ENCODE results near the gene TMCC1.
"Not testable (repeated sequence)": the region's sequence is repeated elsewhere in the genome, so short reads cannot be mapped to it uniquely, and the experiment has no call there.

The TMCC1 gene

DNA sequence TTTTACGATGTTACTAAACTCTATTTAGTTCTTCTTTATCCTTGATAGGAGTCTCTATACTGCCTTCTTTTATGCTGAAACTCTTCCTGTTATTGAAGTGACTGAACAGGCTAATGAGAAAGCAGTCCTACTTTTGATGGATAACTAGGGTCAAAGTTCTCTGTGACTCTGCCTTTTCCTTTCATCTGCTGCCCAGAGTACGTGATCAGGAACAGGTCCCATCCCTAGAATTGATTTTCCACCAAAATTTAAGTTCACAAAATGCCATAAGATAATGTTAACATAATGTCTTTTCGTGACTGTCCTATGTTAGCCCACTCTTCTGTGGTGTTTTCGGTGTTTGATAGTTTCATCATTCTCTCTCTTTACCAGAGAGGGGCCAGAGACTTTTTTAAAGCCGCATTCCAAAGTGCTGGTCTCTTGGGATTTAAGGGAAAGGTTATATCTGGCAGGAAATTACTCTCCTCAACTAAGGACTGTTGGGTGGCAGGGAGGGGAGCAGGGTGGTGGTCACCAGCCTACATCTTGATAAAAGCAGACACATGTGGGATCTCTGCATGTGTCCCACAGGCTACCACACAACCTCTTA lies 236.8 kb downstream of the TMCC1 start:
- no peak overlapping the region for H3K9ac ChIP-seq (ENCODE audit: low read length)
- no peak overlapping the region for H3K4me3 ChIP-seq (ENCODE audit: low read depth in 1 of 2, low read length in 2 of 2)
- H3K27me3 ChIP-seq (ENCODE audit: control insufficient read depth in 1 of 2, insufficient read depth in 2 of 2, low read length in 2 of 2): no peaks in the 10 kb centered on the region
- H3K9me3 ChIP-seq (ENCODE audit: low read length): no peaks in the 10 kb centered on the region
- H3K27ac ChIP-seq (ENCODE audit: low read depth, low read length): no peak overlapping the region
- peaks cover 10% of the 10 kb centered on the region for H3K36me3 ChIP-seq (ENCODE audit: insufficient read depth, low read length)
- peaks cover 19% of the 10 kb centered on the region for H3K4me1 ChIP-seq (ENCODE audit: insufficient read depth, low read length)

DNA sequence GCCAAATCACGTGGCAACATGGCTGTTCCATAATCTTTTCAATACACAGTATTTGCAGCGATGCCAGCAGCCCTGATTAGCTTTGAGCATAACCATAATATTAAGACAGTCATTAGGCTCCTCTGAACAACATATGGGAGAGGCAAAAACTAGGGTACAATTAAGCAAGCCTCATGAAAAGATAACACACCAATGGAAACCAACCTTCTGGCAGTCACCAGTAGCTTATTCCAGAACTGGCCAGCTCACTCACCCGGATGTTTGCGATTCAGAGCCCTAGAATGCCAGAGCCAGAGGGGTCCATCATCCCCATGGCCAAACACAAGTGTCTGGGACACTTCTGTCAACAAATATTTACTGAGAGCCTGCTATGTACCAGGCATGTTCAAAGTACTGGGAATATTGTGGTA lies 238.2 kb downstream of the TMCC1 start:
- Histone ChIP-seq H3K9ac (ENCODE audit: low read length) (no peak overlapping the region), H3K27me3 (ENCODE audit: control insufficient read depth in 1 of 2, insufficient read depth in 2 of 2, low read length in 2 of 2) (no peaks in the 10 kb centered on the region), H3K36me3 (ENCODE audit: insufficient read depth, low read length) (peaks cover 18% of the 10 kb centered on the region), H3K4me3 (ENCODE audit: low read depth in 1 of 2, low read length in 2 of 2) (no peak overlapping the region), H3K27ac (ENCODE audit: low read depth, low read length) (no peak overlapping the region), H3K4me1 (ENCODE audit: insufficient read depth, low read length) (peaks cover 23% of the 10 kb centered on the region), H3K9me3 (ENCODE audit: low read length) (no peaks in the 10 kb centered on the region)

DNA sequence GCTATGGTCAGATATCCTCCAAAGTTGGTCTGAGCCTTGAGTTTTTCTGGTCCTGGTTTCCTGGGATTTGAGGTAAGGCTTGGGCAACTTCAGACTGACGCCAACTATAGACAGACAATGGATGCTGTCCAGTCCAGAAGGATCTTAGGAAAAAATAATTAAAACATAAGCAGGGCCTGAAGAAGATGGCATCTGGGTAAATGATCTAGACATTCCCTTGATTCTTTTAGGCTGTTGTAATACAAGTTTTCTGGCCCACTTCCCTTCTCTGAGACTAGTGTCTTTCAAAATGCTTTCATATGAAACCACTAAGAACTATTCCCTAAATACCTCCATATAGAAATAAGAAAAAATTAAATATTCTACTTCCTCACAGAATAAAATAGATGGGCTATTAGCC lies 239.4 kb downstream of the TMCC1 start:
- Histone ChIP-seq H3K36me3 (ENCODE audit: insufficient read depth, low read length) (peaks cover 18% of the 10 kb centered on the region), H3K9ac (ENCODE audit: low read length) (no peak overlapping the region), H3K9me3 (ENCODE audit: low read length) (no peaks in the 10 kb centered on the region), H3K27ac (ENCODE audit: low read depth, low read length) (no peak overlapping the region), H3K4me3 (ENCODE audit: low read depth in 1 of 2, low read length in 2 of 2) (no peak overlapping the region), H3K4me1 (ENCODE audit: insufficient read depth, low read length) (peaks cover 23% of the 10 kb centered on the region), H3K27me3 (ENCODE audit: control insufficient read depth in 1 of 2, insufficient read depth in 2 of 2, low read length in 2 of 2) (no peaks in the 10 kb centered on the region)

DNA sequence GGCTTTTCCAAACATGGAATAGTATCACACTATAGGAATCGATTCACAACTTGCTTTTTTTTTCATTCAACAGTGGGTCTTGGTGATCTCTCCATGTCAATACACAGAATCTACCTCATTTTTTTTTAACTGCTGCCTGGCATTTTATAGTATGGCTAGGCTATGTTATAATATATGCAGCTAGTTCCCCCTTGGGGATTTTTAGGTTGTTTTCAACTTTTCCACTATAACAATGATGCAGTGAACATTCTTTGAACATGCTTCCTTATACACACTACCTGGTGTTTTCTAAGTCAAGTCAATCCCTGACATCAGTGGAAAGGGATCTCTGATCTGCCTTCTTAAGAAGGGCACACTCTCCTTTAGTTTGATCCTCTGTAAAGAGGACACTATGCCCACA lies 240.5 kb downstream of the TMCC1 start:
- Histone ChIP-seq H3K27me3 (ENCODE audit: control insufficient read depth in 1 of 2, insufficient read depth in 2 of 2, low read length in 2 of 2) (no peaks in the 10 kb centered on the region), H3K36me3 (ENCODE audit: insufficient read depth, low read length) (peaks cover 18% of the 10 kb centered on the region), H3K27ac (ENCODE audit: low read depth, low read length) (no peak overlapping the region), H3K4me3 (ENCODE audit: low read depth in 1 of 2, low read length in 2 of 2) (no peak overlapping the region), H3K4me1 (ENCODE audit: insufficient read depth, low read length) (peaks cover 17% of the 10 kb centered on the region), H3K9me3 (ENCODE audit: low read length) (no peaks in the 10 kb centered on the region), H3K9ac (ENCODE audit: low read length) (no peak overlapping the region)

DNA sequence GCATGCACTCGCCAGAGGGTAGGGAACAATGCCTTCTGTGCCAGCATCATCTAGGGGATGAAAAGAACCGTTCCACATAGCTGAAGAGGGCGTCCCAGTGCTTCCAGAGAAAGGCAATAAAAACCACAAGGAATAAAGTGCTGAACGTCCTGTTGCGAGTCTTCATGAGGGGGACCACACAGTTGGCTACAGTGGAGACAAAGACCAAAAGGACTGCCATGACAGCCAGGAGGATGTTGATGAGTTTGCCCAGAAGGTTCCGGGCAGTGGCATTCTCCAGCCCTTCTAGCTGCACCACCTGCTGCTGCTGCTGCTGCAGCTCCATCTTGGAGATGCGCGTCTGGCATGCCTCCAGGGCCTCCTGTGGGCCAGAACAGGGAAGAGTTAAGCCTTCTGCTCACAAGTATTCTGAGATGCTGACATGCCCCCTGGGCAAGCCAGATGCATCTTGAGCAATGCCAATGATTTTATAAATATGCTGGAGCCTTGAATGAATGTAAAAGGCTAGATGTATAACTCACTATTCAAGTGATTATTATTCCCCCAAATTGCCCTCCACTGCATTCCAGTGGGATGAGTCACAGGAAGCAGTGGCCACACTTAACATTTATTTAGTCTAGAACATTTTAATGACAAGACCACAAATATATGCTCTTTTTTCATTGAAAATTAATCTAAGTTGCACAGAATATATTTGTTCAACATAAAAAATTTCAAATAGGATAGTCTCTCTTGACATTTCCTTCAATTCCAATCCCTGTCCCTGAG lies 241.9 kb downstream of the TMCC1 start:
- no peaks in the 10 kb centered on the region for H3K9me3 ChIP-seq (ENCODE audit: low read length)
- H3K4me1 ChIP-seq (ENCODE audit: insufficient read depth, low read length): peaks cover 4% of the 10 kb centered on the region
- H3K36me3 ChIP-seq (ENCODE audit: insufficient read depth, low read length): peaks cover 18% of the 10 kb centered on the region
- no peak overlapping the region for H3K4me3 ChIP-seq (ENCODE audit: low read depth in 1 of 2, low read length in 2 of 2)
- no peaks in the 10 kb centered on the region for H3K27me3 ChIP-seq (ENCODE audit: control insufficient read depth in 1 of 2, insufficient read depth in 2 of 2, low read length in 2 of 2)
- no peak overlapping the region for H3K27ac ChIP-seq (ENCODE audit: low read depth, low read length)
- no peak overlapping the region for H3K9ac ChIP-seq (ENCODE audit: low read length)

DNA sequence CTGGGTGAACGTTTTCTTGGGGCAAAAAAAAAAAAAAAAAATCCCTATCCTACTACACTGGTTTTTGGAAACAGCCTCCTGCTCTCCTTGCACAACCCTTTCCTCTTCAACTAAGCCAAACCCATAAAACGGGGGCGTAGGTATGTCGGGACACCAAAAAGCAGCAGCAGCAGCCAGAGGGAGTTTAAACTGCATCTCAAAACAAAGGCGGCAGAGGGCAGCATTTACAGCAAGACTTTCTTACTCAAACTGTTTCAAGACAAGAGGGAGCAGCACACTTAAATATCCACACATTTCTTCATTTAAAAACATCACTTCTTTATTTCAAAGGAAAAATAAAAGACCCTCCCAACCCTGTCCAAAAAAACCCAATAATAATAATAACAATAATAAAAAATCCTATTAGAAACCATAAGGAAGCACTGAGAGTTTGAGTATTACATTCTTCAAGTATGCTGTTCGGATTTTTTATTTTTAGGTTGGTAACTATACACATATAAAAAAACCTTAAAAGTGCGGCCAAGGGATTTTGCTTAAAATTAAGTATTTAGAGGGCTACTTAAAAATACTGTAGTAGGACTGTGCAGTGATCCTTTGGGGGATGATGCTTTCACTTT lies 243.1 kb downstream of the TMCC1 start:
- H3K36me3 ChIP-seq (ENCODE audit: insufficient read depth, low read length): peaks cover 18% of the 10 kb centered on the region
- no peaks in the 10 kb centered on the region for H3K27me3 ChIP-seq (ENCODE audit: control insufficient read depth in 1 of 2, insufficient read depth in 2 of 2, low read length in 2 of 2)
- H3K27ac ChIP-seq (ENCODE audit: low read depth, low read length): no peak overlapping the region
- no peaks in the 10 kb centered on the region for H3K9me3 ChIP-seq (ENCODE audit: low read length)
- H3K4me1 ChIP-seq (ENCODE audit: insufficient read depth, low read length): peaks cover 4% of the 10 kb centered on the region
- no peak overlapping the region for H3K4me3 ChIP-seq (ENCODE audit: low read depth in 1 of 2, low read length in 2 of 2)
- no peak overlapping the region for H3K9ac ChIP-seq (ENCODE audit: low read length)

DNA sequence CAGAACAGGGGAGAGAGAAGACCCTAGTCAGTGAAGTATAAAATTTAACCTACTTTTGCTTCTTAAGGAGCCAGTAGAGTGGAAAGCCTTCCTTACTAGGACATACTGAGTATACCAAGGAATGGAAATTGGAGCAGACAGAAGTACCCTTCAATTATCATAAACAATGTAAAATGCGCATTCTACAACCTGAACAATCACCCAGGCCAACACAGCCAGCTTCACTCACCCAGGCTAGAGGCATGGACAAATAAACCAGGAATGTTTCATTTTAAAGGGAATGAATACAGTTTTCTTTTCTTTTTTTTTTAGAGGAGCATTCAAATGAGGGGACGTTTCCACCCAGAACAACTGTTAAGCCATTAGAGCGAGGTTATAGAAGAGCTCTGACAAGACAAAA lies 245.1 kb downstream of the TMCC1 start:
- peaks cover 8% of the 10 kb centered on the region for H3K36me3 ChIP-seq (ENCODE audit: insufficient read depth, low read length)
- H3K4me3 ChIP-seq (ENCODE audit: low read depth in 1 of 2, low read length in 2 of 2): no peak overlapping the region
- no peaks in the 10 kb centered on the region for H3K9me3 ChIP-seq (ENCODE audit: low read length)
- no peaks in the 10 kb centered on the region for H3K27me3 ChIP-seq (ENCODE audit: control insufficient read depth in 1 of 2, insufficient read depth in 2 of 2, low read length in 2 of 2)
- H3K27ac ChIP-seq (ENCODE audit: low read depth, low read length): no peak overlapping the region
- peaks cover 4% of the 10 kb centered on the region for H3K4me1 ChIP-seq (ENCODE audit: insufficient read depth, low read length)
- H3K9ac ChIP-seq (ENCODE audit: low read length): no peak overlapping the region

DNA sequence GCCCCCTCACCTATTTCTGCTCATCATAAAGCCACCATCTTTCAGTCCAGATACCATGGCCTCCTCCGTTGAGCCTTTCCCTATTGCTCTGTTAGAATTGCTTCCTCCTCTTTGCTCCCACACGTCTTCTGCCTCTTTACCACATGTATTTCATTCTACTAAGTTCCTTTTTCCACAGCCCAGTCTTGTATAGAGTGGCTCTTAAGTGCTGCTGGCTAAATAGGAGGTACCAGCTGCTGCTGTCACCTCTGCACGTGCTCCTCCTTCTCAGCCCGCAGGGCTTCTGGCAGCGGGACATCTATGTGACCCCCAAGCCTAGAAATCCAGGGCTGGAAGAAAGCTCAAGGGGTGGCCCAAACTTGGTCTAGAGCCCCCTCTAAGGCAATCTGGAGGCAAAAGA lies 248.2 kb downstream of the TMCC1 start:
- Histone ChIP-seq H3K9ac (ENCODE audit: low read length) (no peak overlapping the region), H3K4me1 (ENCODE audit: insufficient read depth, low read length) (no peaks in the 10 kb centered on the region), H3K27me3 (ENCODE audit: control insufficient read depth in 1 of 2, insufficient read depth in 2 of 2, low read length in 2 of 2) (no peaks in the 10 kb centered on the region), H3K27ac (ENCODE audit: low read depth, low read length) (no peak overlapping the region), H3K4me3 (ENCODE audit: low read depth in 1 of 2, low read length in 2 of 2) (no peak overlapping the region), H3K9me3 (ENCODE audit: low read length) (no peaks in the 10 kb centered on the region), H3K36me3 (ENCODE audit: insufficient read depth, low read length) (no peaks in the 10 kb centered on the region)

DNA sequence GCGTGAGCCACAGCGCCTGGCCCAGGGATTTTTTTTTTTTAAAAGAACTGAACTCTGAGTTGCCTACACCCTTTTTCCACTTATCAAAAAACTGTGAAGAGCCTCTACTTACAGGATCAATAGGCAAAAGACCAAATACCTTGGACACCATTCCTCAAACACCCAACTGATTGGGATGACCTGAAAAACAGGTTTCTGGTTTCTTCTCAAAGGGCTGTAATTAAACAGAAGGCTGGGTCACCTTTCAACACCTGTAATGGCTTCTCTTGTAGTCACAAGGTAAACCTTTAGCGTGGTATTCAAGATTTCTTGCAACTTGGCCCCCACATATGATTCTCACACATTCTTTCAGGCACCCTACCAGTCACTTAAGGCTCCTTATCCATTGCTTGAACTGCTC lies 248.7 kb downstream of the TMCC1 start:
- Histone ChIP-seq H3K4me1 (ENCODE audit: insufficient read depth, low read length) (no peaks in the 10 kb centered on the region), H3K27ac (ENCODE audit: low read depth, low read length) (no peak overlapping the region), H3K36me3 (ENCODE audit: insufficient read depth, low read length) (no peaks in the 10 kb centered on the region), H3K27me3 (ENCODE audit: control insufficient read depth in 1 of 2, insufficient read depth in 2 of 2, low read length in 2 of 2) (no peaks in the 10 kb centered on the region), H3K9ac (ENCODE audit: low read length) (no peak overlapping the region), H3K4me3 (ENCODE audit: low read depth in 1 of 2, low read length in 2 of 2) (no peak overlapping the region), H3K9me3 (ENCODE audit: low read length) (no peaks in the 10 kb centered on the region)

DNA sequence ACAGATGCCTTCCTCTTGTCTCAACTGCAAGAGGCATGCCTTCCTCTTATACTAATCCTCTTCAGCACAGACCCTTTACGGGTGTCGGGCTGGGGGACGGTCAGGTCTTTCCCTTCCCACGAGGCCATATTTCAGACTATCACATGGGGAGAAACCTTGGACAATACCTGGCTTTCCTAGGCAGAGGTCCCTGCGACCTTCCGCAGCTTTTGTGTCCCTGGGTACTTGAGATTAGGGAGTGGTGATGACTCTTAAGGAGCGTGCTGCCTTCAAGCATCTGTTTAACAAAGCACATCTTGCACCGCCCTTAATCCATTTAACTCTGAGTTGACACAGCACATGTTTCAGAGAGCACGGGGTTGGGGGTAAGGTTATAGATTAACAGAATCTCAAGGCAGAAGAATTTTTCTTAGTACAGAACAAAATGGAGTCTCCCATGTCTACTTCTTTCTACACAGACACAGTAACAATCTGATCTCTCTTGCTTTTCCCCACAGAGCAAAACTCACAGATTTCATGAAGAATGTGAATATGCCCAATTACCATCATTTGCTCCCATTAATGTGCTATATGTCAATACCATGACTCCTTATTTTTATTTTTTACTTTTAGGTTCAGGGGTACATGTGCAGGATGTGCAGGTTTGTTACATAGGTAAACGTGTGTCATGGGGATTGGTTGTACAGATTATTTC lies 251.8 kb downstream of the TMCC1 start:
- H3K27ac ChIP-seq (ENCODE audit: low read depth, low read length); H3K4me1 ChIP-seq (ENCODE audit: insufficient read depth, low read length); H3K9ac ChIP-seq (ENCODE audit: low read length); H3K9me3 ChIP-seq (ENCODE audit: low read length); H3K36me3 ChIP-seq (ENCODE audit: insufficient read depth, low read length); H3K27me3 ChIP-seq (ENCODE audit: control insufficient read depth in 1 of 2, insufficient read depth in 2 of 2, low read length in 2 of 2); H3K4me3 ChIP-seq (ENCODE audit: low read depth in 1 of 2, low read length in 2 of 2): not testable (repeated sequence)

DNA sequence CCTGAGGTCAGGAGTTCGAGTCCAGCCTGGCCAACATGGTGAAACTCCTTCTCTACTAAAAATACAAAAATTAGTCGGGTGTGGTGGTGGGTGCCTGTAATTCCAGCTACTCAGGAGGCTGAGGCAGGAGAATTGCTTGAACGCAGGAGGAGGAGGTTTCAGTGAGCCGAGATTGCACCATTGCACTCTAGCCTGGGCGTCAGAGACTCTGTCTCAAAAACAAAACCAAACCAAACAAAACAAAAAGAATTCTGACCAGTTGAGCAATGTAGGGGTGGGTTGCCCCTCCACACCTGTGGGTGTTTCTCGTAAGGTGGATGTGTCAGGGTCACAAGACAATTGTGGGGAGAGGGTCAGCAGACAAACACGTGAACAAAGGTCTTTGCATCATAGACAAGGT lies 252.5 kb downstream of the TMCC1 start:
- not testable (repeated sequence) for H3K9me3 ChIP-seq (ENCODE audit: low read length); H3K27me3 ChIP-seq (ENCODE audit: control insufficient read depth in 1 of 2, insufficient read depth in 2 of 2, low read length in 2 of 2); H3K36me3 ChIP-seq (ENCODE audit: insufficient read depth, low read length); H3K4me3 ChIP-seq (ENCODE audit: low read depth in 1 of 2, low read length in 2 of 2); H3K27ac ChIP-seq (ENCODE audit: low read depth, low read length); H3K4me1 ChIP-seq (ENCODE audit: insufficient read depth, low read length); H3K9ac ChIP-seq (ENCODE audit: low read length)
